A549 treated with dexamethasone at 1 μM for 4 hours (cell line): ENCODE results near the gene NDUFV2. TPM values are rescaled to one million over a fixed set of nuclear protein-coding genes. Genes with fewer than 3 reads are reported as not detected.

Experiments used
- total RNA-seq: library from RNA; stranded (reverse); fragments of 200-300 nt; extraction: Qiagen RNA extraction; gene quantifications from 5 replicates; pipeline ENCODE4 v1.2.3, GENCODE V29; 2022

The NDUFV2 gene
- 111 to 141 TPM (median 117 TPM) in 5 replicates for total RNA-seq

GRCh38 chr18:9102508-9103375 lies at the start of gene NDUFV2:
Gene NDUFV2 (plus strand): TSS chr18:9102699. CDS start chr18:9102744, 45 bp downstream.

DNA sequence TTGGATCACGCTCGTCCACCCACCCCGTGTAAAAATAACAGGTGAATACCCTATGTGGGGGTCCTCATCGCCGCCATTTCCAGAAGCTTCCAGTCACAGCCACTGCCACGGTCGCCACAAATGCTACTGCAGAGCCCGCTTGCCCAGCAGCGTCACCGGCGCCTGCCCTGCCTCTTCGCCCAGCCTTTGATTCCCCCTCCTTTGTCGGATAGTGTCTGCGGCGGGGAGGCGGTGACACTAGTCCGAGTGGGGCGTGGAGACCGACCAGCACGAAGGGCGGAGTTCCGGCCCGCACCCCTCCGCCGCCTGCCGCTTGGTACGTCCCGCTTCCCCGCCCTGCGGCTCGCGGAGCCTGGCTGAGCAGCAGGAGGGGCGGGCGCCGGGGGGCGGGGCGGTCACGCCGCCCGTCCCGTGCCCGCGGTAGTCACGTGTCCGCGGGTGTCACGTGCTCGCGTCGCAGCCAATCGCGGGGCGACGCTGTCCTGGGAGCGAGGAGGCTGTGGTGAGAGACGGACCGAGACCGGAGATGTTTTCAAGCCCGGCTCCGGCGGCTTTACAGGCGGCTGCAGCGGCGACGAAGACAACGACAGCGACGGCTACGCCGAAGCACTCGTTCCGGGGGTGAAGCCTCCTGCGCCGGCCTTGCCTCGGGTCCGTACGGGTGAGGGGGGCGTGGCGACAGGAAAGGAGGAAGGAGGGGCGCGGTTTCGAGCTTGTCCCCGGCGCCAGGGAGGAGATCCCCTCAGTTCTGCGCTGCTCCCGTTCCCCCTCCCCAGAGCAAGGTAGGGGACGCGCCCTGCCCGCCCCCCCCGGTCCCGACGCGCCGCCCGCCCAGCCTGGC lies 34.0 kb downstream of the NDUFV2 start, which contains the start of gene ANKRD12:
ANKRD12 (plus strand) TSS at position 467 of the 841 bp plus-strand sequence. CDS start 45,652 bp downstream, outside the sequence.

Other genes with a start within 250 kb of the NDUFV2 start
- gene ANKRD12, start 34.1 kb downstream of the NDUFV2 start, total RNA-seq = 3.2 to 6.7 TPM (median 5.5 TPM) in 5 replicates
- 13.1 to 19.2 TPM (median 18.2 TPM) in 5 replicates for gene TWSG1, start 232.1 kb downstream of the NDUFV2 start, total RNA-seq